ENCODE data around the gene ZNF445. TPM values are rescaled to one million over a fixed set of nuclear protein-coding genes. Genes with fewer than 3 reads are reported as not detected.
A peak's percentile ranks its signal among the peaks of the same experiment; 100 is the strongest.
"Not testable (repeated sequence)": the region's sequence is repeated elsewhere in the genome, so short reads cannot be mapped to it uniquely, and the experiment has no call there.

ZNF445 gene
- total RNA-seq, 4 donors from 2014 or later, result 4.8 to 7.0 (median 6.0) TPM

DNA sequence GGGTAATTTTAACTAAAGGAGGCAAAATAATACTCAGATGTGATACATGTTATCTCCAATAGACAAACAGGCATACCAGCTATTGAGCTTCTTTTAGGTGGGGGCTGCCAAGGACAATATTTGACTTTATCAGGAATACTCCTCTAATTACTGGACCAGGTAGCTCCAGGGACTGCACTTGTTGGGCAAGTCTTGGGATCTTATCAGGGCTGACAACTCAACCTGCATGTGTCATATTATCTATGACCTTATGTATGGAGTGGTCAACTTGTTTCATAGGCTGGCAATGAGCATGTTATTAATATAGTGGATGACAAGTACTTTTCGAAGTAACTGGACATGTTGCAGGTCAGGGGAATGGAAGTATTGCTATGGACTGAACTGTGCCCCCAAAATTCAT lies 15.0 kb upstream of the ZNF445 start:
- intact Hi-C loops (cut with DNase I; ENCODE audit: low total_unique reads), result no loop called here
- no peak for TF ChIP-seq POLR2A (IDR thresholded peaks at IDR 0.05)
- TF ChIP-seq, protein P1, sequence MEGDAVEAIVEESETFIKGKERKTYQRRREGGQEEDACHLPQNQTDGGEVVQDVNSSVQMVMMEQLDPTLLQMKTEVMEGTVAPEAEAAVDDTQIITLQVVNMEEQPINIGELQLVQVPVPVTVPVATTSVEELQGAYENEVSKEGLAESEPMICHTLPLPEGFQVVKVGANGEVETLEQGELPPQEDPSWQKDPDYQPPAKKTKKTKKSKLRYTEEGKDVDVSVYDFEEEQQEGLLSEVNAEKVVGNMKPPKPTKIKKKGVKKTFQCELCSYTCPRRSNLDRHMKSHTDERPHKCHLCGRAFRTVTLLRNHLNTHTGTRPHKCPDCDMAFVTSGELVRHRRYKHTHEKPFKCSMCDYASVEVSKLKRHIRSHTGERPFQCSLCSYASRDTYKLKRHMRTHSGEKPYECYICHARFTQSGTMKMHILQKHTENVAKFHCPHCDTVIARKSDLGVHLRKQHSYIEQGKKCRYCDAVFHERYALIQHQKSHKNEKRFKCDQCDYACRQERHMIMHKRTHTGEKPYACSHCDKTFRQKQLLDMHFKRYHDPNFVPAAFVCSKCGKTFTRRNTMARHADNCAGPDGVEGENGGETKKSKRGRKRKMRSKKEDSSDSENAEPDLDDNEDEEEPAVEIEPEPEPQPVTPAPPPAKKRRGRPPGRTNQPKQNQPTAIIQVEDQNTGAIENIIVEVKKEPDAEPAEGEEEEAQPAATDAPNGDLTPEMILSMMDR (IDR thresholded peaks at IDR 0.05), result no peak
- no peak for DNase-seq (ENCODE audit: low spot score in 2 of 2)
- 100% methylated on average over 1 of the region's 1 CpG for WGBS, 2 donors
- H3K4me3 ChIP-seq (ENCODE audit: low read depth, poor library complexity, severe bottlenecking), result no peak overlapping the region

- intact Hi-C loops (cut with DNase I; ENCODE audit: low total_unique reads), result no loop called here
- TF ChIP-seq POLR2A (IDR thresholded peaks at IDR 0.05), result no peak
- TF ChIP-seq, protein P1 (IDR thresholded peaks at IDR 0.05), result no peak
- H3K4me3 ChIP-seq (ENCODE audit: low read depth, poor library complexity, severe bottlenecking), result no peak overlapping the region
- peak in 1 of 2 donors; percentile 51 for DNase-seq (ENCODE audit: low spot score in 2 of 2)
- 36 to 43% methylated on average over 1 of the region's 1 CpG for WGBS, 2 donors
Observed at GRCh38 chr3:44482721-44483120, 5.3 kb upstream of the ZNF445 start.

DNA sequence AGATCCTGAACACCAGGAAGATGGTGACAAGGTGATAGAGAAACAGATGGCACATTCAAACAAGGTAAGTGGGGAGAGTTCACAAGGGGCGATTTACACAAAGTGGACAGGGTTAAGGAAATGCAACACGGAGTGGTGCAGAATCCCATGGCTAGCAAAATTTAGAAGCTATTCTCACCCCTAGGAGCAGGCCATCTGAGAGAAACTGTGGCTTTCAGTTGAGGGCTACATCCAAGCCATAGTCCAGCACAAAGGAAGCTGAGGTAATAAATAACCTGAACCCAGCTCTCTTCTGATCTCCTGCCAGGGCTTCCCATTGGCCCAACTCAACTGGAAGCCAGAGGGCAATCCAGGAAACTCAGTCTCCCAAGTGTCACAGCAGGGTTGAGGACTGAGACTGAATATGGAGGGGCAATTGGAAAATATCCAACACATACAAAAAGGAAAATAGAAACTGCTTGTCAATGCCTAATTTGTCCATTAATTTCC lies 1.2 kb upstream of the ZNF445 start:
- H3K4me3 ChIP-seq (ENCODE audit: low read depth, poor library complexity, severe bottlenecking), result no peak overlapping the region
- TF ChIP-seq, protein P1 (IDR thresholded peaks at IDR 0.05), result no peak
- no peak for TF ChIP-seq POLR2A (IDR thresholded peaks at IDR 0.05)
- intact Hi-C loops (cut with DNase I; ENCODE audit: low total_unique reads), result no loop called here
- no peak for DNase-seq (ENCODE audit: low spot score in 2 of 2)
- WGBS, 2 donors, result 92 to 93% methylated on average over 2 of the region's 2 CpGs

- TF ChIP-seq, protein P1 (IDR thresholded peaks at IDR 0.05), result no peak
- TF ChIP-seq POLR2A (IDR thresholded peaks at IDR 0.05), result no peak
- H3K4me3 ChIP-seq (ENCODE audit: low read depth, poor library complexity, severe bottlenecking), result no peak overlapping the region
- 31 to 41% methylated on average over 4 of the region's 4 CpGs for WGBS, 2 donors
- DNase-seq (ENCODE audit: low spot score in 2 of 2), result no peak
- intact Hi-C loops (cut with DNase I; ENCODE audit: low total_unique reads), result no loop called here
Observed at GRCh38 chr3:44478055-44478468, 592 bp upstream of the ZNF445 start.

GRCh38 chr3:44476963-44477311 lies 533 bp downstream of the ZNF445 start:
- H3K4me3 ChIP-seq (ENCODE audit: low read depth, poor library complexity, severe bottlenecking), result peak overlapping the region; percentile 58
- 0 to 1% methylated on average over 5 of the region's 5 CpGs for WGBS, 2 donors
- no peak for DNase-seq (ENCODE audit: low spot score in 2 of 2)
- intact Hi-C loops (cut with DNase I; ENCODE audit: low total_unique reads), result no loop called here
- TF ChIP-seq, protein P1 (IDR thresholded peaks at IDR 0.05), result no peak

DNA sequence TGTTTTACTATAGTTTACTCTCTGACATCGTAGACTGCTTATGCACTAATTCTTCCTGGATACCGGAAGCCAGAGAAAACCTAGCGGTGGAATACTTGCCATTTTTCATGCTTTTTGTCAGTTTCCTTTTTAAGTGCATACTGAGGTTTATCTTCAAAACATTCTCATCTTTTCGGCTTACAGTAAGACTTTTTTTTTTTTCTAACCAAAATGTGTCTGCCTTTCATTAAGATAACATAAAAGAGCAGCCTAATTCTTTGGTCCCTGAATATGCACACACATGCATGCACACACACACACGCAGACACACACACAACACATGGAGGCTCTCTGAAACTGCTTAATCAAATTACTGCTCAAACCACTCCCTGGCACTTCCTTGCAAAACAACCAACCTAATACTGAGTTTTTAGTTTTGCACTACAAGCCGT lies 1.3 kb downstream of the ZNF445 start:
- DNase-seq (ENCODE audit: low spot score in 2 of 2), result no peak
- TF ChIP-seq POLR2A (IDR thresholded peaks at IDR 0.05), result no peak
- TF ChIP-seq, protein P1 (IDR thresholded peaks at IDR 0.05), result no peak
- intact Hi-C loops (cut with DNase I; ENCODE audit: low total_unique reads), result no loop called here
- no peak overlapping the region for H3K4me3 ChIP-seq (ENCODE audit: low read depth, poor library complexity, severe bottlenecking)
- 9 to 14% methylated on average over 6 of the region's 6 CpGs for WGBS, 2 donors

DNA sequence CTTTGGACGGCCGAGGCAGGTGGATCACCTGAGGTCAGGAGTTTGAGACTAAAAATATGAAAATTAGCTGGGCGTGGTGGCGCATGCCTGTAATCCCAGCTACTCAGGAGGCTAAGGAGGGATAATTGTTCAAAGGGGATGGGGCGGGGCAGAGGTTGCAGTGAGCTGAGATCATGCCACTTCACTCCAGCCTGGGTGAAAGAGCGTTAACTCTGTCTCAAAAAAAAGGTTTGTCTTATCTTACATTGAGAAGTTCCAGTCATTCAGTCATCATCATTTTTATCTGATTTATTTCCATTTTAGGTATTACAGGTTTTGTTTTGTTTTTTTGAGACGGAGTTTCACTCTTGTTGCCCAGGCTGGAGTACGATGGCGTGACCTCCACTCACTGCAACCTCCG lies 2.6 kb downstream of the ZNF445 start:
- H3K4me3 ChIP-seq (ENCODE audit: low read depth, poor library complexity, severe bottlenecking); DNase-seq (ENCODE audit: low spot score in 2 of 2); intact Hi-C loops (cut with DNase I; ENCODE audit: low total_unique reads): not testable (repeated sequence)
- 88 to 89% methylated on average over 10 of the region's 10 CpGs for WGBS, 2 donors

Data from lower leg skin (tissue), 4 donors.